ENCODE results near the gene SLAMF1.

DNA sequence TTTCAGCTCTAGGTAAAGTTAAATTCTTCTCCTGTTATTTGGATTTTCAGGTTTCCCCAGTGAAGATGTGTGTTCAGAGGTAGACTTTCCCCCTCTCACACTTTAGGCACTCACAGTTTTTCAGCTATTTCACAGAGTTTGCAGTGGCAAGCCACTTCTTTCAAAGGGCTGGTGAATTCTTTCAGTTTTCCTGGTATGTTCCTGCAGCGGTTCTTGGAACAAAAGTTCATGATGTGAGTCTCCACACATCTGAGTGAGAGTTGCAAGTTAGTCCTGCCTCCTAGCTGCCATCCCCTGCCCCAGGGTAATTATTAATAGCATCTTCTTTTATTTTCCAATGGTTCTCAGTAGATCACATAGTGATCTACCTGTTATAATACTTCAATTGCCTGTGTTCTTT, 40.2 kb downstream of the SLAMF1 start:
- TF ChIP-seq, protein P1, sequence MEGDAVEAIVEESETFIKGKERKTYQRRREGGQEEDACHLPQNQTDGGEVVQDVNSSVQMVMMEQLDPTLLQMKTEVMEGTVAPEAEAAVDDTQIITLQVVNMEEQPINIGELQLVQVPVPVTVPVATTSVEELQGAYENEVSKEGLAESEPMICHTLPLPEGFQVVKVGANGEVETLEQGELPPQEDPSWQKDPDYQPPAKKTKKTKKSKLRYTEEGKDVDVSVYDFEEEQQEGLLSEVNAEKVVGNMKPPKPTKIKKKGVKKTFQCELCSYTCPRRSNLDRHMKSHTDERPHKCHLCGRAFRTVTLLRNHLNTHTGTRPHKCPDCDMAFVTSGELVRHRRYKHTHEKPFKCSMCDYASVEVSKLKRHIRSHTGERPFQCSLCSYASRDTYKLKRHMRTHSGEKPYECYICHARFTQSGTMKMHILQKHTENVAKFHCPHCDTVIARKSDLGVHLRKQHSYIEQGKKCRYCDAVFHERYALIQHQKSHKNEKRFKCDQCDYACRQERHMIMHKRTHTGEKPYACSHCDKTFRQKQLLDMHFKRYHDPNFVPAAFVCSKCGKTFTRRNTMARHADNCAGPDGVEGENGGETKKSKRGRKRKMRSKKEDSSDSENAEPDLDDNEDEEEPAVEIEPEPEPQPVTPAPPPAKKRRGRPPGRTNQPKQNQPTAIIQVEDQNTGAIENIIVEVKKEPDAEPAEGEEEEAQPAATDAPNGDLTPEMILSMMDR (IDR thresholded peaks at IDR 0.05): no peak
- TF ChIP-seq POLR2A (IDR thresholded peaks at IDR 0.05): no peak

Measured in thyroid gland (tissue), 4 donors.